ENCODE results near the gene MBTPS1. TPM values are rescaled to one million over a fixed set of nuclear protein-coding genes. Genes with fewer than 3 reads are reported as not detected.

MBTPS1 gene
- total RNA-seq, 1 experiment from 2014 or later: 63.6 TPM

DNA sequence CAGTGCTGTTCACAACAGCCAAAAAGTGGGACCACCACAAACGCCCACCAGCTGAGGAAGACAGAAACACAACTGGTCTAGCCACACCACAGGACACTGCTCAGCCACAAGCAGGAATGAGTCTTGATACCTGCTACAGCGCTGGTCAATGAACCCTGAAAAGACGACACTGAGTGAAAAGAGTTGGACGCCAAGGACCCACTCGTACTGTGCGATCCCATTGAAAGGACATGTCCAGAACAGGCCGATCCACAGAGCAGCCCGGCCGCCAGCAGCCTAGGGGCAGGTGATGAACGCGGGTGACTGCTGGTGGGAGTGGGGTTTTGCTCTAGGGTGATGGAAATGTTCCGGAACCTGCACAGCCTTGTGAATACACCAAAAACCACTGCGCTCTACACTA lies 63.5 kb downstream of the MBTPS1 start:
- Mint-ChIP-seq H3K27ac (ENCODE audit: low read depth, unreplicated experiment) (no peak overlapping the region), H3K4me1 (ENCODE audit: insufficient read depth, unreplicated experiment) (no peaks in the 10 kb centered on the region), H3K4me3 (ENCODE audit: unreplicated experiment) (no peak overlapping the region), H3K9me3 (ENCODE audit: unreplicated experiment) (no peaks in the 10 kb centered on the region), H3K36me3 (ENCODE audit: insufficient read depth, unreplicated experiment) (peaks cover 61% of the 10 kb centered on the region), H3K27me3 (ENCODE audit: insufficient read depth, unreplicated experiment) (no peaks in the 10 kb centered on the region)
- DNase-seq (ENCODE audit: unreplicated experiment): no peak
- intact Hi-C loops (cut with micrococcal nuclease): no loop called here
- ChIA-PET CTCF (interaction anchor here (0.6 to 3.3 kb wide), 4 partner anchors 10 to 100 kb away, joined by 3 to 11 read pairs (median 5); partner anchors contain the start of gene OSGIN1), POLR2A (interaction anchor here (0.7 to 1.5 kb wide), 2 partner anchors 64 to 87 kb away, joined by 3 to 8 read pairs; partner anchors contain the start of gene MBTPS1)
- no TSS peak for BruUV-seq (replicated peaks)
- TF ChIP-seq, protein P1, sequence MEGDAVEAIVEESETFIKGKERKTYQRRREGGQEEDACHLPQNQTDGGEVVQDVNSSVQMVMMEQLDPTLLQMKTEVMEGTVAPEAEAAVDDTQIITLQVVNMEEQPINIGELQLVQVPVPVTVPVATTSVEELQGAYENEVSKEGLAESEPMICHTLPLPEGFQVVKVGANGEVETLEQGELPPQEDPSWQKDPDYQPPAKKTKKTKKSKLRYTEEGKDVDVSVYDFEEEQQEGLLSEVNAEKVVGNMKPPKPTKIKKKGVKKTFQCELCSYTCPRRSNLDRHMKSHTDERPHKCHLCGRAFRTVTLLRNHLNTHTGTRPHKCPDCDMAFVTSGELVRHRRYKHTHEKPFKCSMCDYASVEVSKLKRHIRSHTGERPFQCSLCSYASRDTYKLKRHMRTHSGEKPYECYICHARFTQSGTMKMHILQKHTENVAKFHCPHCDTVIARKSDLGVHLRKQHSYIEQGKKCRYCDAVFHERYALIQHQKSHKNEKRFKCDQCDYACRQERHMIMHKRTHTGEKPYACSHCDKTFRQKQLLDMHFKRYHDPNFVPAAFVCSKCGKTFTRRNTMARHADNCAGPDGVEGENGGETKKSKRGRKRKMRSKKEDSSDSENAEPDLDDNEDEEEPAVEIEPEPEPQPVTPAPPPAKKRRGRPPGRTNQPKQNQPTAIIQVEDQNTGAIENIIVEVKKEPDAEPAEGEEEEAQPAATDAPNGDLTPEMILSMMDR (IDR thresholded peaks at IDR 0.05; ENCODE audit: unreplicated experiment): no peak

DNA sequence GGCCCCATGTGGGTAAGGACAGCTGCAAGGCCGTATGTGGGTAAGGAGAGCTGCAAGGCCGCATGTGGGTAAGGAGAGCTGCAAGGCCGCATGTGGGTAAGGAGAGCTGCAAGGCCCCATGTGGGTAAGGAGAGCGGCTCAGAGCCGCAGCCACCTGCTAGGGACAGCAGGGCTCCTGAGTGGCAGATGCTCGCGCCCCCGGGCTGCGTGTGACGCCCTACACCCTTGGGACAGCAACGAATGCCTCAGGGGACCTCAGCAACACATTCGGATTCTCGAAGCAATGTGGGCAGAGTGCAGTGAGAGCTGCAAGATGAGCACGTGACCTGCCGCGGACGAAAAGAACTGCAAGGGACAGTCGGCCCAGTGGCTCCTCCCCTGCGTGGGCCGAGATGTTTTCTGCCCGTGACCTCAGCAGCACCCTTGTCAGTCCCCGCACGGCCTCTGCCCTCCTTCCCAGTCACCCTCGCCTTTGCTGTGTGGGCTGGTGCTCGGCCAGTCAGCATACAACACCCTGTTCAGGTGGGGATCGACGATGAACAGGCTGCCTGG lies 64.6 kb downstream of the MBTPS1 start:
- H3K27me3 Mint-ChIP-seq (ENCODE audit: insufficient read depth, unreplicated experiment): no peaks in the 10 kb centered on the region
- no peak for DNase-seq (ENCODE audit: unreplicated experiment)
- ChIA-PET CTCF (interaction anchor here (0.9 to 1.5 kb wide), 2 partner anchors 9 to 33 kb away, joined by 4 read pairs; no protein-coding TSS in a partner anchor), POLR2A (no interaction called here)
- intact Hi-C loops (cut with micrococcal nuclease): no loop called here
- TF ChIP-seq, protein P1 (IDR thresholded peaks at IDR 0.05; ENCODE audit: unreplicated experiment): no peak
- no peak overlapping the region for H3K27ac Mint-ChIP-seq (ENCODE audit: low read depth, unreplicated experiment)
- no peak overlapping the region for H3K4me3 Mint-ChIP-seq (ENCODE audit: unreplicated experiment)
- H3K9me3 Mint-ChIP-seq (ENCODE audit: unreplicated experiment): no peaks in the 10 kb centered on the region
- BruUV-seq (replicated peaks): no TSS peak
- H3K36me3 Mint-ChIP-seq (ENCODE audit: insufficient read depth, unreplicated experiment): peaks cover 50% of the 10 kb centered on the region
- no peaks in the 10 kb centered on the region for H3K4me1 Mint-ChIP-seq (ENCODE audit: insufficient read depth, unreplicated experiment)

DNA sequence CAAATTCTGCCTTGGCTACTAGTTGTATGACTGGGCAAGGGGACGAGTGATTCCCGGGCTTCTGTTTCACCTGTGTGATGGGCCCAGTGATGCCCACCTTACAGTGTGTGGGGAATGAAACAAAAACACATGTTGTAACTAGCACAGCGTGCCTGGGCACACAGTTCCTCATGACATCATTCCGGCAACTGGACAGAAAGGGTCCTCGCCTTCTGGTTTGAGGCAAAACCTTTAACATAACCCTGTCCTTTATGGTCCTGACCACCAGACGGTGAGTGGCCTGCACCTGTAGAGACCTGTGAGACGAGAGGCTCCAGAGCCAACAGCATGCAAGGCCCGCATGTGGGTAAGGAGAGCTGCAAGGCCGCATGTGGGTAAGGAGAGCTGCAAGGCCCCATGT lies 66.4 kb downstream of the MBTPS1 start:
- POLR2A ChIA-PET: interaction anchor here (0.6 kb wide), 1 partner anchor 11 kb away, joined by 3 read pairs; no protein-coding TSS in a partner anchor
- no peak for DNase-seq (ENCODE audit: unreplicated experiment)
- Mint-ChIP-seq H3K4me1 (ENCODE audit: insufficient read depth, unreplicated experiment) (no peaks in the 10 kb centered on the region), H3K36me3 (ENCODE audit: insufficient read depth, unreplicated experiment) (peaks cover 33% of the 10 kb centered on the region), H3K4me3 (ENCODE audit: unreplicated experiment) (no peak overlapping the region), H3K27ac (ENCODE audit: low read depth, unreplicated experiment) (no peak overlapping the region), H3K27me3 (ENCODE audit: insufficient read depth, unreplicated experiment) (no peaks in the 10 kb centered on the region), H3K9me3 (ENCODE audit: unreplicated experiment) (no peaks in the 10 kb centered on the region)
- no TSS peak for BruUV-seq (replicated peaks)
- intact Hi-C loops (cut with micrococcal nuclease): no loop called here
- TF ChIP-seq, protein P1 (IDR thresholded peaks at IDR 0.05; ENCODE audit: unreplicated experiment): no peak
- CTCF ChIA-PET: interaction anchor here (0.6 to 1.5 kb wide), 4 partner anchors 10 to 94 kb away, joined by 3 to 4 read pairs (median 4); partner anchors contain the start of gene MBTPS1

GRCh38 chr16:84049403-84050060 lies 67.2 kb downstream of the MBTPS1 start:
- Mint-ChIP-seq H3K27ac (ENCODE audit: low read depth, unreplicated experiment) (no peak overlapping the region), H3K27me3 (ENCODE audit: insufficient read depth, unreplicated experiment) (no peaks in the 10 kb centered on the region), H3K4me3 (ENCODE audit: unreplicated experiment) (no peak overlapping the region), H3K36me3 (ENCODE audit: insufficient read depth, unreplicated experiment) (peaks cover 31% of the 10 kb centered on the region), H3K4me1 (ENCODE audit: insufficient read depth, unreplicated experiment) (no peaks in the 10 kb centered on the region), H3K9me3 (ENCODE audit: unreplicated experiment) (no peaks in the 10 kb centered on the region)
- DNase-seq (ENCODE audit: unreplicated experiment): no peak
- intact Hi-C loops (cut with micrococcal nuclease): no loop called here
- TF ChIP-seq, protein P1 (IDR thresholded peaks at IDR 0.05; ENCODE audit: unreplicated experiment): no peak
- ChIA-PET POLR2A (no interaction called here), CTCF (interaction anchor here (0.6 to 1.9 kb wide), 4 partner anchors 11 to 93 kb away, joined by 4 to 7 read pairs (median 5); no protein-coding TSS in a partner anchor)
- BruUV-seq (replicated peaks): no TSS peak
